NCI-H1930 (cell line): ENCODE data around the gene AGRN.
"Not testable (repeated sequence)": the region's sequence is repeated elsewhere in the genome, so short reads cannot be mapped to it uniquely, and the experiment has no call there.

Experiments used
- DNase-seq, 2 experiments: peaks; one replicate each; lab custom pipeline; 2025; lab: John Stamatoyannopoulos, UW

Gene AGRN

GRCh38 chr1:1001057-1001783, 18.7 kb upstream of the AGRN start:
- DNase-seq = no peak

- DNase-seq = no peak
Observed at GRCh38 chr1:1003618-1004419, 16.1 kb upstream of the AGRN start.

GRCh38 chr1:1004420-1004779, 15.5 kb upstream of the AGRN start:
- DNase-seq = no peak

GRCh38 chr1:1004780-1005697, 14.9 kb upstream of the AGRN start:
- DNase-seq = no peak

- DNase-seq = no peak
Observed at GRCh38 chr1:1005774-1006304, 14.1 kb upstream of the AGRN start.

- DNase-seq = no peak
Observed at GRCh38 chr1:1006305-1007159, 13.4 kb upstream of the AGRN start.

GRCh38 chr1:1010131-1010530, 9.8 kb upstream of the AGRN start:
- DNase-seq = not testable (repeated sequence)

GRCh38 chr1:1011396-1011949, 8.4 kb upstream of the AGRN start:
- DNase-seq = no peak

- DNase-seq = not testable (repeated sequence)
Observed at GRCh38 chr1:1012736-1013104, 7.2 kb upstream of the AGRN start.

- peak in 1 of 2 experiments; percentile 47 for DNase-seq
Observed at GRCh38 chr1:1013105-1013921, 6.6 kb upstream of the AGRN start, which contains the start of gene ISG15. Gene ISG15 (plus strand): TSS chr1:1013497. CDS start chr1:1013574, 77 bp downstream.

- DNase-seq = no peak
Observed at GRCh38 chr1:1013922-1014648, 5.8 kb upstream of the AGRN start.

- DNase-seq = no peak
Observed at GRCh38 chr1:1014799-1015681, 4.9 kb upstream of the AGRN start.

GRCh38 chr1:1017397-1018320, 2.3 kb upstream of the AGRN start:
- not testable (repeated sequence) for DNase-seq

- not testable (repeated sequence) for DNase-seq
Observed at GRCh38 chr1:1018321-1018685, 1.6 kb upstream of the AGRN start.

- peak; percentile 70 to 88 for DNase-seq
Observed at GRCh38 chr1:1019122-1019999, 559 bp upstream of the AGRN start.

- DNase-seq = no peak
Observed at GRCh38 chr1:1020415-1021009, 592 bp downstream of the AGRN start.
